Neural crest cell (in vitro differentiated cells): ENCODE measurements around the gene HES6. TPM values are rescaled to one million over a fixed set of nuclear protein-coding genes. Genes with fewer than 3 reads are reported as not detected.
A peak's percentile ranks its signal among the peaks of the same experiment; 100 is the strongest.

ENCODE experiments used
- DNase-seq: peaks from one replicate; pipeline ENCODE4 v3.0.0; 2021; ENCODE audit warnings: low read depth, mixed read lengths, low spot score
- H3K27ac Mint-ChIP-seq: one replicate; pipeline ENCODE4 v1.8.0; 2021; ENCODE audit warnings: mild to moderate bottlenecking, mixed read lengths; ENCODE audit not compliant: unreplicated experiment
- H3K27me3 Mint-ChIP-seq: 2 replicates; pipeline ENCODE4 v1.8.0; 2021; ENCODE audit warnings: low read depth, mild to moderate bottlenecking, mixed read lengths
- H3K36me3 Mint-ChIP-seq: 2 replicates; pipeline ENCODE4 v1.8.0; 2021; ENCODE audit warnings: low read depth, mild to moderate bottlenecking, mixed read lengths
- H3K4me1 Mint-ChIP-seq: 2 replicates; pipeline ENCODE4 v1.8.0; 2021; ENCODE audit warnings: mixed read lengths
- H3K4me3 Mint-ChIP-seq: one replicate; pipeline ENCODE4 v1.8.0; 2021; ENCODE audit warnings: mild to moderate bottlenecking, mixed read lengths
- H3K9me3 Mint-ChIP-seq: 2 replicates; pipeline ENCODE4 v1.8.0; 2021; ENCODE audit warnings: mixed read lengths
- CTCF ChIP-seq: fragments of 200-600 bp; sonication (generic); conservative IDR thresholded peaks from 2 replicates; pipeline ENCODE4 v1.5.0; 2021; ENCODE audit warnings: antibody characterized with exemption, mild to moderate bottlenecking
- total RNA-seq: library from RNA; stranded (reverse); gene quantifications from 2 replicates; pipeline ENCODE4 v1.2.1, GENCODE V29; 2021

Gene HES6
- total RNA-seq, 1 donor from 2014 or later, result 152 TPM

GRCh38 chr2:238227587-238228032 lies 12.2 kb downstream of the HES6 start:
- H3K4me3 Mint-ChIP-seq, result no peak overlapping the region
- no peak for TF ChIP-seq CTCF
- DNase-seq, result no peak
- peaks cover 3% of the 10 kb centered on the region for H3K36me3 Mint-ChIP-seq
- peaks cover 34% of the 10 kb centered on the region for H3K4me1 Mint-ChIP-seq
- H3K9me3 Mint-ChIP-seq, result no peaks in the 10 kb centered on the region
- H3K27ac Mint-ChIP-seq, result no peak overlapping the region
- peaks cover 9% of the 10 kb centered on the region for H3K27me3 Mint-ChIP-seq

- H3K4me3 Mint-ChIP-seq, result no peak overlapping the region
- H3K9me3 Mint-ChIP-seq, result no peaks in the 10 kb centered on the region
- no peak for TF ChIP-seq CTCF
- DNase-seq, result no peak
- peak overlapping the region; percentile 57 for H3K27ac Mint-ChIP-seq
- H3K36me3 Mint-ChIP-seq, result peaks cover 3% of the 10 kb centered on the region
- H3K27me3 Mint-ChIP-seq, result peaks cover 9% of the 10 kb centered on the region
- peaks cover 34% of the 10 kb centered on the region for H3K4me1 Mint-ChIP-seq
Observed at GRCh38 chr2:238226698-238227586, 12.9 kb downstream of the HES6 start.

GRCh38 chr2:238225911-238226697 lies 13.7 kb downstream of the HES6 start:
- Mint-ChIP-seq H3K36me3 (peaks cover 3% of the 10 kb centered on the region), H3K27ac (peak overlapping the region; percentile 50), H3K4me1 (peaks cover 26% of the 10 kb centered on the region), H3K27me3 (peaks cover 7% of the 10 kb centered on the region), H3K4me3 (no peak overlapping the region), H3K9me3 (no peaks in the 10 kb centered on the region)
- DNase-seq, result no peak
- no peak for TF ChIP-seq CTCF

GRCh38 chr2:238225121-238225520 lies 14.7 kb downstream of the HES6 start:
- peaks cover 3% of the 10 kb centered on the region for H3K36me3 Mint-ChIP-seq
- no peak for TF ChIP-seq CTCF
- H3K27me3 Mint-ChIP-seq, result peaks cover 3% of the 10 kb centered on the region
- H3K4me1 Mint-ChIP-seq, result peaks cover 18% of the 10 kb centered on the region
- no peaks in the 10 kb centered on the region for H3K9me3 Mint-ChIP-seq
- no peak overlapping the region for H3K4me3 Mint-ChIP-seq
- H3K27ac Mint-ChIP-seq, result peak overlapping the region; percentile 78
- no peak for DNase-seq

GRCh38 chr2:238224356-238225035 lies 15.3 kb downstream of the HES6 start:
- Mint-ChIP-seq H3K36me3 (peaks cover 3% of the 10 kb centered on the region), H3K4me1 (peaks cover 18% of the 10 kb centered on the region), H3K27me3 (peaks cover 2% of the 10 kb centered on the region), H3K4me3 (no peak overlapping the region), H3K27ac (no peak overlapping the region), H3K9me3 (no peaks in the 10 kb centered on the region)
- no peak for TF ChIP-seq CTCF
- DNase-seq, result no peak
